Keratinocyte (primary cell): ENCODE data around the gene BSDC1. TPM values are rescaled to one million over a fixed set of nuclear protein-coding genes. Genes with fewer than 3 reads are reported as not detected.

Experiments used
- DNase-seq: peaks from one replicate; pipeline ENCODE4 v3.0.0-alpha.2; 2011; ENCODE audit warnings: low read depth, missing footprints, low spot score
- FAIRE-seq: peaks from 2 replicates; lab custom pipeline; 2011; peaks lifted over from hg19 to GRCh38; lab: Jason Lieb, UNC
- H2AFZ ChIP-seq: 2 replicates; pipeline ENCODE4 v1.6.0; 2012; ENCODE audit warnings: low read length, control low read depth, inconsistent platforms; ENCODE audit not compliant: control insufficient read depth
- H3K27ac ChIP-seq: 2 replicates; pipeline ENCODE4 v1.5.1; 2011; ENCODE audit warnings: low read length; ENCODE audit not compliant: control insufficient read depth, insufficient read depth
- H3K27me3 ChIP-seq: 3 replicates; pipeline ENCODE4 v1.6.0; 2011; ENCODE audit warnings: low read length; ENCODE audit not compliant: control insufficient read depth, insufficient read depth; ENCODE audit errors: extremely low read depth
- H3K36me3 ChIP-seq, 2 experiments: 2 replicates in 1 of 2; 3 replicates in 1 of 2; pipeline ENCODE4 v1.5.1; 2011; ENCODE audit warnings: low read length in 2 of 2, mild to moderate bottlenecking in 1 of 2; ENCODE audit not compliant: control insufficient read depth in 2 of 2, insufficient read depth in 2 of 2; ENCODE audit errors: extremely low read depth in 1 of 2
- H3K4me1 ChIP-seq: 3 replicates; pipeline ENCODE4 v1.5.1; 2011; ENCODE audit warnings: low read length; ENCODE audit not compliant: control insufficient read depth, insufficient read depth; ENCODE audit errors: extremely low read depth
- H3K4me2 ChIP-seq: 3 replicates; pipeline ENCODE4 v1.6.0; 2011; ENCODE audit warnings: low read depth, low read length; ENCODE audit not compliant: control insufficient read depth, insufficient read depth; ENCODE audit errors: extremely low read depth
- H3K4me3 ChIP-seq, 3 experiments: fragments of 200-600 bp in 1 of 3; sonication (generic) in 1 of 3; 2 replicates in 2 of 3; 3 replicates in 1 of 3; pipeline ENCODE4 v1.5.1; 2011 to 2016; ENCODE audit warnings: low read length in 3 of 3, mild to moderate bottlenecking in 3 of 3, control low read depth in 2 of 3, inconsistent platforms in 1 of 3, low read depth in 1 of 3, mixed read lengths in 1 of 3, mixed run types in 1 of 3, moderate library complexity in 1 of 3; ENCODE audit not compliant: control insufficient read depth in 2 of 3, insufficient read depth in 2 of 3; ENCODE audit errors: extremely low read depth in 1 of 3
- H3K79me2 ChIP-seq: 2 replicates; pipeline ENCODE4 v1.6.0; 2012; ENCODE audit warnings: low read length; ENCODE audit not compliant: control insufficient read depth, insufficient read depth
- H3K9ac ChIP-seq: 3 replicates; pipeline ENCODE4 v1.6.0; 2011; ENCODE audit warnings: low read length; ENCODE audit not compliant: control insufficient read depth, insufficient read depth; ENCODE audit errors: extremely low read depth
- H3K9me1 ChIP-seq: 3 replicates; pipeline ENCODE4 v1.6.0; 2011; ENCODE audit warnings: low read length; ENCODE audit not compliant: control insufficient read depth, insufficient read depth; ENCODE audit errors: extremely low read depth
- H3K9me3 ChIP-seq: 2 replicates; pipeline ENCODE4 v1.5.1; 2012; ENCODE audit warnings: low read depth, low read length; ENCODE audit not compliant: control insufficient read depth
- H4K20me1 ChIP-seq: 3 replicates; pipeline ENCODE4 v1.6.0; 2011; ENCODE audit warnings: low read length; ENCODE audit not compliant: control insufficient read depth, insufficient read depth; ENCODE audit errors: extremely low read depth
- EZH2 ChIP-seq: IDR thresholded peaks from one replicate; pipeline ENCODE4 v1.6.1; 2012; ENCODE audit warnings: inconsistent platforms, mild to moderate bottlenecking, low read length, moderate library complexity
- dilution Hi-C: fragments of 300-500 bp; cut with MboI; formaldehyde crosslinking; loops from one replicate; pipeline ENCODE4 v1.7.0; 2020; ENCODE audit warnings: low sequenced_read_pairs; ENCODE audit not compliant: extremely low pct_ligation_motif_present
- polyA plus RNA-seq, 5 experiments: library from polyadenylated mRNA; depleted of rRNA in 3 of 5; stranded (reverse) in 3 of 5; stranded (forward) in 1 of 5; unstranded in 1 of 5; fragments of >200 nt; gene quantifications; 1 replicate in 1 of 5; 2 replicates in 3 of 5; 3 replicates in 1 of 5; pipeline versions ENCODE4 v1.2.1 to v1.2.3, GENCODE V29; 2011 to 2012; ENCODE audit warnings: missing spikeins in 2 of 5, low read depth in 1 of 5, low replicate concordance in 1 of 5
- TF ChIP-seq, protein P1 (sequence below), 3 experiments: IDR thresholded peaks in 1 of 3; conservative IDR thresholded peaks in 1 of 3; optimal IDR thresholded peaks in 1 of 3; 2 replicates in 2 of 3; 3 replicates in 1 of 3; pipeline versions ENCODE3 to v1.5.1; 2011; ENCODE audit warnings: low read length in 3 of 3, mild to moderate bottlenecking in 3 of 3, moderate library complexity in 2 of 3, control low read depth in 1 of 3, inconsistent platforms in 1 of 3; ENCODE audit not compliant: insufficient read depth in 2 of 3; ENCODE audit errors: extremely low read depth in 1 of 3

Gene BSDC1
- polyA plus RNA-seq, 1 donor (not counting 4 experiments of a cell fraction or from before 2014, with no cell fraction given): 38.1 TPM

DNA sequence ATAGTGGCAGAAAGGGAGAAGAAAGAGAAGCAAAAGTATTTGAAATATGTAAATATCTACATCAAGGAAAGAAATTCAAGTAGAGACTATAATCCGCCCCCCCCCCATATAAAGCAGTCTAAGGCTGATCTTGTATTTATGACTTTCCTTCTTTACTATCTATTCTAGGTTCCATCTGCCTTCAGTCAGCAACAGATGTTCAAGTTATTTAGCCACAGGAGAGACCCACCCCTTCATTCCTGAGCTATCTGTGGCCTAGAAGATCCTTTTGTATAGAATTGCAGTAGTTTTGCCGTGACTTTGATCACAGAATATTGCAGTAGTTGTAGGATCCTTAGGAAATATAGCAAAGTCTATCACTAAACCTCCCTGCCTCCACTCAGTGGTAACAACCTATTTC, 10.7 kb upstream of the BSDC1 start:
- DNase-seq (no peak), FAIRE-seq (no peak)
- TF ChIP-seq, protein P1, sequence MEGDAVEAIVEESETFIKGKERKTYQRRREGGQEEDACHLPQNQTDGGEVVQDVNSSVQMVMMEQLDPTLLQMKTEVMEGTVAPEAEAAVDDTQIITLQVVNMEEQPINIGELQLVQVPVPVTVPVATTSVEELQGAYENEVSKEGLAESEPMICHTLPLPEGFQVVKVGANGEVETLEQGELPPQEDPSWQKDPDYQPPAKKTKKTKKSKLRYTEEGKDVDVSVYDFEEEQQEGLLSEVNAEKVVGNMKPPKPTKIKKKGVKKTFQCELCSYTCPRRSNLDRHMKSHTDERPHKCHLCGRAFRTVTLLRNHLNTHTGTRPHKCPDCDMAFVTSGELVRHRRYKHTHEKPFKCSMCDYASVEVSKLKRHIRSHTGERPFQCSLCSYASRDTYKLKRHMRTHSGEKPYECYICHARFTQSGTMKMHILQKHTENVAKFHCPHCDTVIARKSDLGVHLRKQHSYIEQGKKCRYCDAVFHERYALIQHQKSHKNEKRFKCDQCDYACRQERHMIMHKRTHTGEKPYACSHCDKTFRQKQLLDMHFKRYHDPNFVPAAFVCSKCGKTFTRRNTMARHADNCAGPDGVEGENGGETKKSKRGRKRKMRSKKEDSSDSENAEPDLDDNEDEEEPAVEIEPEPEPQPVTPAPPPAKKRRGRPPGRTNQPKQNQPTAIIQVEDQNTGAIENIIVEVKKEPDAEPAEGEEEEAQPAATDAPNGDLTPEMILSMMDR (optimal IDR thresholded peaks at IDR 0.05 in 1 of 3, IDR thresholded peaks at IDR 0.05 in 1 of 3, conservative IDR thresholded peaks at IDR 0.05 in 1 of 3; ENCODE audit: extremely low read depth in 1 of 3, insufficient read depth in 2 of 3, low read length in 3 of 3): no peak
- no peak for TF ChIP-seq EZH2
- H2AFZ ChIP-seq: no peak overlapping the region
- H3K4me3 ChIP-seq: no peak overlapping the region
- H3K36me3 ChIP-seq: no peaks in the 10 kb centered on the region
- dilution Hi-C loops: no loop called here
- no peaks in the 10 kb centered on the region for H3K9me3 ChIP-seq
- H3K79me2 ChIP-seq: no peaks in the 10 kb centered on the region
- H3K9ac ChIP-seq: no peak overlapping the region
- H3K27ac ChIP-seq: no peak overlapping the region
- H4K20me1 ChIP-seq: no peaks in the 10 kb centered on the region
- no peaks in the 10 kb centered on the region for H3K9me1 ChIP-seq
- H3K4me2 ChIP-seq: no peak overlapping the region
- no peaks in the 10 kb centered on the region for H3K27me3 ChIP-seq
- no peaks in the 10 kb centered on the region for H3K4me1 ChIP-seq

- FAIRE-seq: peak; percentile 65
- H3K9ac ChIP-seq: no peak overlapping the region
- no peak overlapping the region for H3K4me2 ChIP-seq
These were observed 6.8 kb upstream of the BSDC1 start for GRCh38 chr1:32400876-32401631.

More at GRCh38 chr1:32400876-32401631, 6.8 kb upstream of the BSDC1 start:
- Histone ChIP-seq H3K79me2 (no peaks in the 10 kb centered on the region), H3K4me3 (no peak overlapping the region), H3K9me1 (no peaks in the 10 kb centered on the region), H4K20me1 (no peaks in the 10 kb centered on the region), H3K9me3 (no peaks in the 10 kb centered on the region), H2AFZ (peak overlapping the region; percentile 15), H3K27me3 (no peaks in the 10 kb centered on the region), H3K27ac (no peak overlapping the region), H3K4me1 (no peaks in the 10 kb centered on the region), H3K36me3 (no peaks in the 10 kb centered on the region)
- no peak for TF ChIP-seq EZH2
- TF ChIP-seq, protein P1 (optimal IDR thresholded peaks at IDR 0.05 in 1 of 3, IDR thresholded peaks at IDR 0.05 in 1 of 3, conservative IDR thresholded peaks at IDR 0.05 in 1 of 3; ENCODE audit: extremely low read depth in 1 of 3, insufficient read depth in 2 of 3, low read length in 3 of 3): peak; percentile 83 to 94 (median 92)
- DNase-seq: peak; percentile 59
- dilution Hi-C loops: no loop called here
